ENCODE results near the gene DLG1.

- TF ChIP-seq POLR2A (IDR thresholded peaks at IDR 0.05), result no peak
- TF ChIP-seq CTCF (IDR thresholded peaks at IDR 0.05), result no peak
Measured at GRCh38 chr3:197030379-197031314, 267.8 kb downstream of the DLG1 start.

All from stomach (tissue), 4 donors.